ENCODE measurements around the gene ADORA1.

Gene ADORA1

DNA sequence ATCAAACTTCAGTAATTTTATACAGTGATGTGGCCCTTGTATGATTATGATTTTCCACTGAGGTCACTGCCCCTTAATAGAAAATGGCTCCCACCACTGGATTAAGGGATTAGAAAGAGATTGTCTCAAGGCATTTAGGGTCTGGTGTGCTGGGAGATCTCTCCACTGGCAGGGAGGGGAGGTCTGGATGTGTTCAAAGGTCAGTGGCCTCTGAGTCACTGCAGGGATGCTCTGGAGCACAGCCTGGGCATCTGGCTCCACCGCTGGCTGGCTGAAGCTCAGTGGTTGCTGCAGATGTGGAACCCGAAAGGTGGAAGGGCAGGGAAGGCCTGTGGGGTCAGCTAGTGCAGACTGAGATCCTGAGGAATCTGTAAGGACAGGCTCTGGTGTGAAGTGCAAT lies 77.2 kb downstream of the ADORA1 start:
- peaks cover 25% of the 10 kb centered on the region for H3K27me3 Mint-ChIP-seq
- CTCF ChIA-PET, result no interaction called here

DNA sequence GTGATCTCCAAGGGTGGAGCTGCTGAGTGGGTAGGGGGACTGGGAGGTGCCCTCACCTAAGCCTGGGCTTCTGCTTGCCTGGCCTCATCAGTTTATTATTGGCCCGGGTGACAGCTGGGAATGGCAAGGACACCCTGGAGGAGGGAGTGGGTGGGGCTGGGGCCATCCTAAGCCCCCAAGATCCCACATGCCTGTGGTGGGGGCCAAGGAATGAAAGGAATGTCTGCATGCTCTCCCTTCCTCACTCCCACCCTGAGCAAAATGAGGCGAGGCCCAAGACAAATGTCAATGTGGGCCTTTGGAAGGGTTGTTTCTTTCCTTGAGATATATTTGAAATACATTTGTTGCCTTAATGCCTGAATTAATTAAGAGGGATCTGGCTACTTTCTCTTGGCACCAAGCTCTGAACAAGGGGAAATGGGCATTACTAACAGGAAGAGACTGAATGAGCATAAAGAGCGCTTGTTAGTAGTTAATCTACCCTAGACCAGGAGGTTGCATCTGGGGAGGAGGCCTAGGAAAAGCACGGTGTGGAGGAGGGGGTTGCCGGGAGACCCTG lies 78.7 kb downstream of the ADORA1 start:
- H3K4me1 Mint-ChIP-seq, result no peaks in the 10 kb centered on the region
- no peaks in the 10 kb centered on the region for H3K9me3 Mint-ChIP-seq
- no peak for DNase-seq
- H3K4me3 Mint-ChIP-seq, result no peak overlapping the region
- no peaks in the 10 kb centered on the region for H3K36me3 Mint-ChIP-seq
- H3K27ac Mint-ChIP-seq, result no peak overlapping the region
- peaks cover 18% of the 10 kb centered on the region for H3K27me3 Mint-ChIP-seq
- CTCF ChIA-PET, result interaction anchor here (1.1 to 2.4 kb wide), 2 partner anchors 9 to 166 kb away, joined by 5 to 9 read pairs; no protein-coding TSS in a partner anchor

More for the DNA sequence above, 77.2 kb downstream of the ADORA1 start:
- no peak for DNase-seq
- Mint-ChIP-seq H3K27ac (no peak overlapping the region), H3K4me3 (no peak overlapping the region), H3K9me3 (no peaks in the 10 kb centered on the region), H3K36me3 (no peaks in the 10 kb centered on the region), H3K4me1 (no peaks in the 10 kb centered on the region)

DNA sequence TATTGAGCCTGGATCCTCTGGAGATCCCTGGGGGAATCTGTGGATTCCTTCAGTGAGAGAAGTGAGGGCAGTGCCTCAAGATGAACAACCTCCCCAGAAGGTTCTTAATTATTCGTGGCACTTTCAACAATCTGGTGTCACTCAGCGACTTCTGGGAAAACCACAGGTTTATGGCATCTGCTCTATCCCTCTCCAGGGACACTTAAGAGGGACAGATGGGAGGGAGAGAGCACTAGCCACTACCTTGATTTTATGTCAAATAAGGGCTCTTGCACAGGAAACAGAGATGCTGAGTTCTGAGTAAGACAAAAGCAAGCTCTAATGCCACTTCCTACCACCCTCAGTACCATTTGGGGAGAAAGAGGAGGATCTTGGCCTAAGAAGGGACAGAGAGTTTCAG lies 80.2 kb downstream of the ADORA1 start:
- Mint-ChIP-seq H3K9me3 (no peaks in the 10 kb centered on the region), H3K4me3 (no peak overlapping the region), H3K36me3 (no peaks in the 10 kb centered on the region), H3K4me1 (no peaks in the 10 kb centered on the region), H3K27me3 (peaks cover 13% of the 10 kb centered on the region), H3K27ac (no peak overlapping the region)
- DNase-seq, result no peak
- CTCF ChIA-PET, result interaction anchor here (0.8 to 1.1 kb wide), 3 partner anchors 9 to 169 kb away, joined by 3 to 4 read pairs (median 3); no protein-coding TSS in a partner anchor

DNA sequence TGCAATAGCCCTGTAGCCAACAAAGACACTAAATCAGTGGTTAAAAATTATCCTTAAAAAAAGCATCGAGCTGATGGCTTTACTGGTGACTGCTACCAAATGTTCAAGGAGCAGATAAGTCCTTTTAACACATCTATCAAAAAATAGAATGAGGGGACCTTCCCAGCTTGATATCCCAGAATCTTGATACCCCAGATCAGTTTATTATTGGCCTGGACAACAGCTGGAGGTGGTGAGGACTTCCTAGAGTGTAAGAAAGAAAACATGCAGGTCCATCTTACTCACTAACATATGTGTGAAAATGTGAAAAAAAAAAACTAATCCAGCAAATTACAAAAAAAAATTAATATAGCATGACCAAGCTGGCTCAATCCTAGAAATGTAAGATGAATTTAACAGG lies 80.7 kb downstream of the ADORA1 start:
- no peak for DNase-seq
- no peaks in the 10 kb centered on the region for H3K4me1 Mint-ChIP-seq
- H3K9me3 Mint-ChIP-seq, result no peaks in the 10 kb centered on the region
- CTCF ChIA-PET, result interaction anchor here (0.8 to 1.1 kb wide), 3 partner anchors 9 to 169 kb away, joined by 3 to 4 read pairs (median 3); no protein-coding TSS in a partner anchor
- no peak overlapping the region for H3K27ac Mint-ChIP-seq
- no peaks in the 10 kb centered on the region for H3K36me3 Mint-ChIP-seq
- no peak overlapping the region for H3K4me3 Mint-ChIP-seq
- peaks cover 12% of the 10 kb centered on the region for H3K27me3 Mint-ChIP-seq

DNA sequence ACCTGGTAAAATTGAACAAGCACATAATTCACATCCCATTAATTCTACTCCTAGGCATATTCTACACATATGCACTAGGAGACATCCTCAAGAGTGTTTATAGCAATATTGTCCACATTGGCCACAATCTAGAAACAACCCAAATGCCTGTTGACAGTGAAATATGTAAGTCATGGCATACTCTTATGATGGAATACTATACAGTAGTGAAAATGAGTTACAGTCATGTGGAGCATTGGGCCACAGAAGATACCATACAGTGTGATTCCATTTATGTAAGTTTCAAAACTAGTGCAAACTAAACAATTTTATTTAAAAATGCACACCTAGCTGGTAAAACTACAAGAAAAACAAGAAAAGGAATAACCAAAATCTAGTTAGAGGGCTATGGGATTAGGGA lies 82.8 kb downstream of the ADORA1 start:
- Mint-ChIP-seq H3K27ac (no peak overlapping the region), H3K4me1 (no peaks in the 10 kb centered on the region), H3K27me3 (peaks cover 29% of the 10 kb centered on the region), H3K4me3 (no peak overlapping the region), H3K36me3 (no peaks in the 10 kb centered on the region), H3K9me3 (no peaks in the 10 kb centered on the region)
- CTCF ChIA-PET, result interaction anchor here (1.4 to 1.6 kb wide), 2 partner anchors 92 to 171 kb away, joined by 4 read pairs; no protein-coding TSS in a partner anchor
- DNase-seq, result no peak

DNA sequence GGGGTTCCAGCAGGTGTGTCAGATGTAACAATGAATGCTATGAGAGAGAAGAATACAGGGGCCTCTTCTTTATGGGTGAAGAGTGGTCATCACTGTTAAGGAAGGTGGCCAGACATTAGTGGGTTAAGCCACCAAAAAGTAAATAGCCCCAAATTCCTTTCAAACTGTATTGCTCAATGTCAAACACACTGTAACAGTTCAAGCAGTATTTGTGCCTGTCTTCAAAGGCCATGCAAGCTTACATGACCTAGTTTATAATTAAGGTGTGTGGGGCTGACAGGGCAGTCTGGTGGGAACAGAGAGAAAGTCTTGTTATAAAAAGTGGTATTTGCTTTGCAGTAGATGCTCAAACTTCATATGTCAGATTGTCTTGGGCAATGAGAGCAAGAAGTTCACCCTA lies 83.5 kb downstream of the ADORA1 start:
- no peak for DNase-seq
- Mint-ChIP-seq H3K4me3 (no peak overlapping the region), H3K36me3 (no peaks in the 10 kb centered on the region), H3K9me3 (no peaks in the 10 kb centered on the region), H3K27ac (no peak overlapping the region), H3K4me1 (no peaks in the 10 kb centered on the region), H3K27me3 (peaks cover 33% of the 10 kb centered on the region)
- CTCF ChIA-PET, result interaction anchor here (1.4 to 1.6 kb wide), 2 partner anchors 93 to 172 kb away, joined by 4 read pairs; no protein-coding TSS in a partner anchor

DNA sequence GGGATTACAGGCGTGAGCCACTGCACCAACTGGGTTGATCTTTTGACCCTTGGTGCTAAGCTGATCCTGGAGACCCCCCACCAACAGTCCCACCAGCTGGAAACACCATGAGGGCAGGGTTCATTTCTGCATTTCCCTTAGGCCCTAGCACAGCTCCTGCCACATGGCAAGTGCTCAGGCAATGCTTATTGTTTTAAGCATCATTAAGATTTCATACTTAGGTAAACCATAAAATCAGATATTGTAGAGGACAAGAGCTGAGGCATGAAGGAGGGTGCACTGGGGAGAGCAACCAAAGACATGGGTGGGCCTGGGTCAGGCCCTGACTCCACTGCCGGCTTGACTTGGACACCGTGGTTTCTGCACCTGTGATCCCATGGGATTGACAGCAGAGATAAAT lies 84.3 kb downstream of the ADORA1 start:
- Mint-ChIP-seq H3K9me3 (no peaks in the 10 kb centered on the region), H3K27me3 (peaks cover 40% of the 10 kb centered on the region), H3K4me1 (no peaks in the 10 kb centered on the region), H3K27ac (no peak overlapping the region), H3K36me3 (no peaks in the 10 kb centered on the region), H3K4me3 (no peak overlapping the region)
- DNase-seq, result no peak
- CTCF ChIA-PET, result interaction anchor here (1.3 to 1.6 kb wide), 2 partner anchors 55 to 94 kb away, joined by 3 to 4 read pairs; no protein-coding TSS in a partner anchor

DNA sequence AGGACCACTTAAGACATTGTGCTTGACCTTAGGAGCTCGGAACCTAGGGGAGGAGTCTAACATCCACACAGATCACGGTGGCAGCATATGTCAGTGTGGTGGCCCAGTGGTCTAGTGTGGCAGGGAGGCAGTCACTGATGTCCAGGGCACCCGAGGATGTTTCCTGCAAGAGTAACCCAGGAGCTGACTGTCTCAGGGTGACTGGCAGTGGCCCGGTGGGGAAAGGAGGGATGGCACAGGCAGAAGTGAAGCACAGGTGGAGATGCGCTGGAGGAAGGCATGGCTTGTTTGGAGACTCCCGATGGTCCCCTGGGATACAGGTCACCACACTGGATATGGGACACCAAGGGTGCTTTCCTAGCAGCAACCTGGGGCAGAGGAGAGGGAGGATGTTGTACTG lies 85.6 kb downstream of the ADORA1 start:
- H3K27ac Mint-ChIP-seq, result no peak overlapping the region
- CTCF ChIA-PET, result interaction anchor here (1.0 to 4.0 kb wide), 3 partner anchors 40 to 93 kb away, joined by 3 to 48 read pairs (median 4); no protein-coding TSS in a partner anchor
- H3K4me1 Mint-ChIP-seq, result no peaks in the 10 kb centered on the region
- no peak overlapping the region for H3K4me3 Mint-ChIP-seq
- H3K27me3 Mint-ChIP-seq, result peaks cover 44% of the 10 kb centered on the region
- no peaks in the 10 kb centered on the region for H3K36me3 Mint-ChIP-seq
- DNase-seq, result no peak
- H3K9me3 Mint-ChIP-seq, result no peaks in the 10 kb centered on the region

DNA sequence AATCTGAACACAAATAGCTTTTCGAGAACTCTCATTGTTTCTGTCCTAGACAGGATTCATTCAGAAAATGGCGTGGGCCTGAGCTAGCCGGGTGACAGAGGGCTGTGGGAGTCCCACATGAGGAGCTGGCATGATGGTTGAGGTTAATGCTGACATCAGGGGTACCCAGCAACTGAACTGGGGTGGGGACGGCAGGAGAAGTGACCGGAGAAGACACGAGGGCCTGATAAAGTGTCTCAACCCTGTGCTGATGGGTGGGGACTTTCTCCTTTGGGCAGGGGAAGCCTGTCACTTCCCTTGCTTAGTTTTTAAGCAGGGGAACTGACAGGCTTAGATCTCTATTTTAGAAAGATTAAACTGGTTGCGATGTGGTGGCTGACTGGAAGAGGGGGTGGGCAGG lies 87.3 kb downstream of the ADORA1 start:
- no peaks in the 10 kb centered on the region for H3K9me3 Mint-ChIP-seq
- DNase-seq, result no peak
- H3K27me3 Mint-ChIP-seq, result peaks cover 56% of the 10 kb centered on the region
- no peak overlapping the region for H3K27ac Mint-ChIP-seq
- H3K36me3 Mint-ChIP-seq, result no peaks in the 10 kb centered on the region
- H3K4me1 Mint-ChIP-seq, result no peaks in the 10 kb centered on the region
- CTCF ChIA-PET, result interaction anchor here (0.9 to 8.5 kb wide), 14 partner anchors 8 to 193 kb away, joined by 3 to 122 read pairs (median 6); no protein-coding TSS in a partner anchor
- H3K4me3 Mint-ChIP-seq, result no peak overlapping the region

DNA sequence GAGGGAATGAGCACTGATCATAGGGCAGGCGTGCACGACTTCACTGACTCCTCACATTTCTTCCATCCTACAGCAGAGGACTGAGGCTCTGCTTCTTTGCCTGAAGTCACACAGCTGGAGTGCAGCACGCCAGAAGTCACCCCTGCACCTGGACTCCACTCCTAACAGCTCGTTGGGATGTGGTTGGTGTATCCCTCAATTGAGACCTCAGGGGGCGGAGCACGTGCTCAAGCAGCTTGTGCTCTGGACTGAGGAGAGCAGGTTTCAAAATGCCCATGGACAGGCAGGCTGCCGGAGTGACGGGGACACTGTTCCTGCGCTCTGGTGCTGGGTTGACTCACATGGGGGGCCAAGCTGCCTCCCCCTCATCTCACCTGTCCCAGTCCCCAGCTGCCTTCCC lies 88.0 kb downstream of the ADORA1 start:
- H3K27me3 Mint-ChIP-seq, result peaks cover 56% of the 10 kb centered on the region
- H3K9me3 Mint-ChIP-seq, result no peaks in the 10 kb centered on the region
- H3K36me3 Mint-ChIP-seq, result no peaks in the 10 kb centered on the region
- CTCF ChIA-PET, result interaction anchor here (0.6 to 8.5 kb wide), 31 partner anchors 9 to 196 kb away, joined by 3 to 122 read pairs (median 5); no protein-coding TSS in a partner anchor
- no peak for DNase-seq
- no peaks in the 10 kb centered on the region for H3K4me1 Mint-ChIP-seq
- H3K27ac Mint-ChIP-seq, result no peak overlapping the region
- no peak overlapping the region for H3K4me3 Mint-ChIP-seq

DNA sequence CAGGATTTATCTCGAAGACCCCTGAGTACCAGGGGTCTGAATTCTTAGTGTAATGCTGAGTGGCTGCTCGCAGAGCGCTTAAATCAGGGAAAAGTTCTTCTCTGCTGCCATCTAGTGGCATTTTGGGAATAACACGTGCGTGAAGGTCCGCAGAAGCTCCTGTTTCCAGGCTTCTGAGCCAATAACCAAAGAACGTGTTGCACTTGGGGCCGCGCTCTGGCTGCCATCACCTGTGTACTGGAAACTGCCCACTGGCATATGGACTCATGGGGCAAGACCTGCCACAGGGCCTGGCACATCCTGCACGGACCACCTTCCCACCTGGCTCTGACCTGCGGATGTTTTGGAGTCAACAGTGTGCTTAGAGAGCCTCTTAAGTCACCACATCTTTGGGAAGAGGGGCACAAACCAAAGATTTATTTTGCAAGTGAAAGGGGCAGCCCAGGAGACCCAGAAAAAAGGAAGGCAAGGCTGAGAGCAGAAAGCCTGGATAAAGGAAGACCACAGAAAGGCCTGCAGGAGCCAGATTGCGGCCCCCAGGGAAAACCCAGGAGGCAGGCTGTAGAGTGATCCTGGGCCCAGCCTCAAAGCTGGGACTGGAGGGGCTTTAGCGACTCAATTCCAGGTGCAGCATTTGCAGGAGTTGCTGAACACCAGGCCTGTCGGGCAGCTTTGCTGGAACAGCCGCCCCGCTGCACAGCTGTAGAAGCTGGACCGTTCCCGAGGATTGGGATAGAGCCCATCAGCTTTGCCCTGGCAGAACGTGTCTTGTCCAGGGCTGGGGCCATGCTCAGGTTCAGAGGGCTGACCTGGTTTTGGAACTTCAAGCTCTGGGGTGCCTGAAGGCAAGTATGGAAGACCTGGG lies 89.0 kb downstream of the ADORA1 start:
- DNase-seq, result peak; percentile 66
- CTCF ChIA-PET, result interaction anchor here (0.6 to 8.5 kb wide), 31 partner anchors 8 to 195 kb away, joined by 3 to 122 read pairs (median 5); no protein-coding TSS in a partner anchor
- Mint-ChIP-seq H3K4me3 (no peak overlapping the region), H3K9me3 (no peaks in the 10 kb centered on the region), H3K27ac (no peak overlapping the region), H3K27me3 (peaks cover 56% of the 10 kb centered on the region), H3K36me3 (no peaks in the 10 kb centered on the region), H3K4me1 (no peaks in the 10 kb centered on the region)
